Middle frontal gyrus (tissue), 1 donor: Measurements from ENCODE around the gene NMS.

Experiments used
- DNase-seq: peaks from one replicate; pipeline ENCODE4 v3.0.0-alpha.2; 2015; ENCODE audit warnings: low spot score; ENCODE audit errors: extremely low spot score

Gene NMS

GRCh38 chr2:100484390-100484789, 14.1 kb downstream of the NMS start:
- no peak for DNase-seq

GRCh38 chr2:100485396-100485795, 15.1 kb downstream of the NMS start:
- no peak for DNase-seq

DNA sequence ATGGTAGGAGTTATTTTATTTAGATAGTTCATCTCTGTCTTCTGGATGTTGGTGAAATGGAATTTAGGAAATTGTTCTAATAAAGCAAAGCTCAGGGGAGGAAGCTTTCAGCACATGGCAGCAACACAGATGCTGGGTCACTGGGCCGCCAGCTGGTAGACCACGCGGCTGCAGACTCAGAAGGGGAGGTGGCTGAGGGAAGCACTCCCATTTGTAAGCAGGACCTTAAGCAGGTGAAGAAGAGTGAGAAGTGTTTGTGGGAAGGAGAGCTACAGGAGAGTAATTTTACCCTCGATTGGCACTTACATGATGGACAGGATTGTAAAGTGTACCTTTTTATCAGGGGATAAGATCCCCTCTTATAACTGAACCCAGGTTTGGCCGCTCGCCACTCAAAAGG, 24.4 kb downstream of the NMS start:
- no peak for DNase-seq

- no peak for DNase-seq
Observed at GRCh38 chr2:100502782-100503181, 32.5 kb downstream of the NMS start.

- no peak for DNase-seq
Observed at GRCh38 chr2:100504542-100504941, 34.3 kb downstream of the NMS start.

DNA sequence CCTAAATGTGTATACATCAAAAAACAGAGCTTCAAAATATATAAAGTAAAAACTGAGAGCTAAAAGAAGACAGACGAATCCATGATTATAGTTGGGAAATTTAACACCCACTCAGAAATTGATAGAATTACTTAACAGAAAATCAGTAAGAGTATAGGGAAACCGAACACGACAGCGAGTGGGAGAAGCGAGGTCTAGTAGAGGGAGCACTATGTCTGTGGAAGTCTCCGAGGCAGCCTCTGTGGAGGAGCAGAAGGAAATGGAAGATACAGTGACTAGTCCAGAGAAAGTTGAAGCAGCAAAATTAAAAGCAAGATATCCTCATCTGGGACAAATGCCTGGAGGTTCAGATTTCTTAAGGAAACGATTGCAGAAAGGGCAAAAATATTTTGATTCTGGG, 38.8 kb downstream of the NMS start:
- DNase-seq, result no peak

- DNase-seq, result no peak
Observed at GRCh38 chr2:100513650-100514049, 43.4 kb downstream of the NMS start.

GRCh38 chr2:100517556-100517955, 47.3 kb downstream of the NMS start:
- DNase-seq, result no peak

GRCh38 chr2:100518801-100519200, 48.5 kb downstream of the NMS start:
- DNase-seq, result no peak

GRCh38 chr2:100520224-100520623, 49.9 kb downstream of the NMS start:
- no peak for DNase-seq

DNA sequence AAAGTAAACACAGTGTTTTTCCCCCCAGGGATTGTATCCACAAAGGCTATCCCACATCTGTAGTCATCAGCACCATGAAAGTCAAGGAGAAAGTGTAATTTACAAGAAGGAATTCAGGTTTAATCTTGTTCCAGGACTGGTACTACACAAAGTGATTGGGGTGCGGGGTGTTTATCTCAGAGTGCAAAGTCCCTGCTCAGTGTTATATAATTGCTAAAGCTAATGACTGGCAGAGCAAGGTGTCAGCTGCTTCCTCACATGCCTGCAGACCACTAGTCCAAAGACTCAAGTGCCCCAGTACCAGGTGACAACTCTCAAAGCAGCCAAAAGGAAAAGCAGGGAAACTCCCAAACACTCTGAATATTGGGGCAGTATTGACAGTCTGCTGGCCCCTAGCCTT, 52.1 kb downstream of the NMS start:
- no peak for DNase-seq

- no peak for DNase-seq
Observed at GRCh38 chr2:100524331-100524730, 54.0 kb downstream of the NMS start.

DNA sequence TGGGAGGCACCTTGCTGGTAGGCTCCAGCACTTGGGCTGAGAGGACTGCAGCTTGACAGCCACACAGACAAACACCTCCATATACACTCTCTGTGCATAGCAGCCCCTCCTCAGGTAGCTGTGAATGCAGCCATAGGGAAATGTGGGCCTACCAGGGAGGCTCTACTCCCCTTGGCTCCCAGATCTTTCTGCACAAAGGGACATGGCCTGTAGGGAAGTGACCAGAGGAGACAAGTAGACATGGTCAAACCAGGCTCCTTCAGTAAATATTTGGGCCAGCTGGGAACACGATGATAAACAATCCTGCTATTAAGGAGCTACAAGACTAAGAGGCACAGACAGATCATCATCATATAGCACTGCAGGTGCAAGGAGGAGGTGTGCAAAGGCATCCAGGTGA, 56.6 kb downstream of the NMS start:
- DNase-seq, result no peak

- no peak for DNase-seq
Observed at GRCh38 chr2:100527440-100528015, 57.2 kb downstream of the NMS start.

GRCh38 chr2:100529176-100529575, 58.9 kb downstream of the NMS start:
- no peak for DNase-seq

- DNase-seq, result no peak
Observed at GRCh38 chr2:100529900-100530299, 59.6 kb downstream of the NMS start.
